SHP77 (cell line): ENCODE measurements around the gene PTPRN2.
A peak's percentile ranks its signal among the peaks of the same experiment; 100 is the strongest.

ENCODE experiments used
- DNase-seq, 2 experiments: peaks; one replicate each; lab custom pipeline; 2025; lab: John Stamatoyannopoulos, UW

PTPRN2 gene

DNA sequence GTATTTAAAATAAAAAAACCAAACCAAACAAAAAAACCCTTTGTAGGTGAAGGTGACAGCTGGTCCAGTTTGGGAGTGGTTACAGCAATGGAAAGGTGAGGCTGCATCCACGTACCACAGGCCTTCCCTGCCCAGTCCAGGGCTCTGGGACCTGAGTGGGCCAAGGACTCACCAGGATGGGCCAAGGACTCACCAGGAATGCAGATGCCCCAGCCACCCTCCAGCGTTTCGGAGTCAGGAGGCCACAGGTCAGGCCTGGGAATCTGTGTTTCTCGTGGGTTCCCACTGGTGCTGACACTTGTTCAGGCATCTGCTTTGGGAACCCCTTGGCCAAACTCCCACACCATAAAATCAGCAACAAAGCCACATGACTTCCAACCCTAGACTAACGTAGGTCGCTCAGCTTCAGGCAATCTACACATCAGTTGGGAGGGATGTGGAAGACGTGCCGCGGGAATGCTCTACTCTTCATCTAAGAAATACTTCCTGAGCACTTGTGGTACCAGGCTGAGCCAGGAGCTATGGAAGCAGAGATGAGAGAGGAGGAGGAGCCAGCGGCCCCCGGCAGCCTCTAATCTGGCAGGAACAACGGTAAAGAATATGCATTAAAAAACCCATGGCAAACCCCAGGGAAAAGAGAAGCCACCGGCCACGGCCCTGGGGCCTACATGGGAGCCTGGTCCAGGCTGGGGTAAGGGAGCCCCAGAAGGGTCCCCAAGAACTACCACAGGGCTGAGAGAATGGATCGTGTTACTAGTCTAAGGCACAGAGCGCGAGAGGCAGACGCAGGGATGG is 473.4 kb downstream of the PTPRN2 start:
- DNase-seq, result no peak

- DNase-seq, result no peak
These were observed 474.1 kb downstream of the PTPRN2 start for GRCh38 chr7:158113321-158114025.

DNA sequence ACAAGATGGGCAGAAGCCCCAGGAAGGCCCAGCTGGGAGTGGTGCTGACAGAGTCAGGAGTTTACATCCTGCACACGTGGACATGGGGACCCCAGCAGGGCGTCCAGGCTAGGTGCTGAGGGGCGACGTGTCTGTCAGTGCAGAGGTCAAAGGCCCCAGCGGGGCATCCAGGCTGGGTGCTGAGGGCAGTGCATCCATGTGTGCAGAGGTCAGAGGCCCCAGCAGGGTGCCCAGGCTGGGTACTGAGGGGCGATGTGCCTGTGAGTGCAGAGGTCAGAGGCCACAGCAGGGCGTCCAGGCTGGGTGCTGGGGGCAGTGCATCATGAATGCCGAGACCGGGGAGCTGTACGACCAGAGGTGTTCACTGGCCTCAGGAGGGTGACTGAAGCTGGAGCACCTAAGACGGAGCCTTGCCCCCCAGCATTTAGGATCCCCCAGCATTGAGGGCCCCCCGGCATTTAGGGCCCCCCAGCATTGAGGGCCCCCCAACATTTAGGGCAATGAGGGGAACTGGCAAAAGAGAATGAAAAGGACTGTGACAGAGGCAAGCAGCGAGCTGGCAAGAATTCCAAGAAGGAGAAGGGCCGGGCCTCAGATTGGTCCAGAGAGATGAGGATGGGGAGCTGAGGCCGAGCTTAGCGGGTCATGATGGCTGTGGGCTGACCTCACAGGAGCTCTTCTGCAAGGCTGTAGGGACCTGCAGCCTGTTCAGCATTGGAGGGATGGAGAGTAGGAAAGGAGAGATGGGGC is 474.9 kb downstream of the PTPRN2 start:
- DNase-seq, result no peak

DNA sequence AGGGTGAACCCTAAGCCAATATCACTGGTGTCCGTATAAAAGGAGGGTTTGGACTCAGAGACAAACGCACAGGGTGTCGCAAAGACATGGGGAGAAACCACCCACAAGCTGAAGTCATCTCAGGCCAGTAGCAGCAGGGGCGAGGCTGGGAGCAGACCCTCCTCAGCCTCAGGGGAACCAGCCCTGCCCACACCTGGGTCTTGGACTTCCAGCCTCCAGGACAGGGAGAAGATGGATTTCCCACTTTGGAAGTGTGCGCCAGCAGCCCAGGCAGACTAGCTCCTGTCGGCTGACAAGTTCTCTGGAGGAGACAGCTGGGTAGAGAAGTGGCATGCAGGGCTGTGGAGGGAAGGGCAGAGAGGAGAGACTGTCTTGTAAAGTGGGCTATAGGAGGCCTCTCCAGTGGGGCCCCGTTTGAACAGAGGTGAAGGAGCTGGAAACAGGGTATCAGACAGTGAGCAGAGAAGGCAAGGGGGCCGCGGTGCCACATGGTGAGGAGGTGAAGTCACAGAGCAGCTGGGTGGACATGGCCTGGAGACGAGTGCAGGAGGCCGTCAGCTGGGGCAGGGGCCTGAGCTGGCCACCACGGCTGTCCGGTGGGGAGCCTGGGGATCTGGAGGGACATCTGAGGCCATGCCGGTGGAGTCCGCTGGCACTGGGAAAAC is 475.6 kb downstream of the PTPRN2 start:
- no peak for DNase-seq

- DNase-seq, result peak; percentile 91 to 95
These were observed 476.4 kb downstream of the PTPRN2 start for GRCh38 chr7:158111049-158111751.

DNA sequence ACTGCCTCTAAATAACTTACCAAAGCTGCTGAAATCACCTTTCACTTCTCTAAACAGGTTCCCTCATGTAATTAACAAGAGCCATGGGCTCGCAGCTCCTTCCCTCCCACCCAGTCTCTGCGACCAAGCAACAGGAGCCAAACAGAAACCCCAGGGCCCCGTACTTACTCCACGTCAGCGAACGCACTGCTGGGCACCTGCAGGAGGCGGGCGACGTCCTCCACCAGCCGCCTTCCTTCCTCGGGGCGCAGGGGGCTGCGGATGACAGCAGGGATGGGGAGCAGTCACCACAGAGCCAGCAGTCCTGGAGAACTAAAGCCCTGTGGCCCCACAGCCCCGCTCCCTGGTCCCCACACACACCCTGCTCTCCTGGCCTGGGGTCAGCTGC is 477.0 kb downstream of the PTPRN2 start:
- DNase-seq, result no peak

DNA sequence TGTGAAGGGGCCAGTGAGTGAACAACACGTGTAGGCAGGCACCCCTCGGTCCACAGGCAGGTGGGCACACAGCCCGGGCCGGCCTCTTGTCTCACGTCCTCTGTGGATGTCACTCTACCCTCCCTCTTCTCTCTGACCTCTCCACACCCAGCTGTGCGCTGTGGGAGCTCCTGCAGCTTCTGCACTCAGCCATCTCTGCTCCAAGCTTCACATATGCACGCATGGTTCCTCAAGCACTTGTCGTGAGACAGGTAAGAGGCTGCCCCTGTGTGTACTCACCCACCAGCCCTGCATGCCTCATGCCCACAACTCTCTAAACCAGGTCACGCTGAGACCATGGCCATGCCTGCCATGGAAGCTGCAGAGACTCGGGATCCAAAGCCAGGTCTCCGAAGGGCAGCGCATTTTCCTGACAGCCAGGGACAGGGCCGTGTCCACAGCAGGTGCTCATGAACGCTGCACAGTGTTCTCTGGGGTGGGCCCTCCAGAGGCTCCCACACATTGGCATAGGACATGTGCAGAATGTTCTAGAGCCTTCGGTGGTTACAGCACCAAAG is 477.5 kb downstream of the PTPRN2 start:
- DNase-seq, result no peak

- peak in 1 of 2 experiments; percentile 4 for DNase-seq
These were observed 478.1 kb downstream of the PTPRN2 start for GRCh38 chr7:158109364-158110033.

DNA sequence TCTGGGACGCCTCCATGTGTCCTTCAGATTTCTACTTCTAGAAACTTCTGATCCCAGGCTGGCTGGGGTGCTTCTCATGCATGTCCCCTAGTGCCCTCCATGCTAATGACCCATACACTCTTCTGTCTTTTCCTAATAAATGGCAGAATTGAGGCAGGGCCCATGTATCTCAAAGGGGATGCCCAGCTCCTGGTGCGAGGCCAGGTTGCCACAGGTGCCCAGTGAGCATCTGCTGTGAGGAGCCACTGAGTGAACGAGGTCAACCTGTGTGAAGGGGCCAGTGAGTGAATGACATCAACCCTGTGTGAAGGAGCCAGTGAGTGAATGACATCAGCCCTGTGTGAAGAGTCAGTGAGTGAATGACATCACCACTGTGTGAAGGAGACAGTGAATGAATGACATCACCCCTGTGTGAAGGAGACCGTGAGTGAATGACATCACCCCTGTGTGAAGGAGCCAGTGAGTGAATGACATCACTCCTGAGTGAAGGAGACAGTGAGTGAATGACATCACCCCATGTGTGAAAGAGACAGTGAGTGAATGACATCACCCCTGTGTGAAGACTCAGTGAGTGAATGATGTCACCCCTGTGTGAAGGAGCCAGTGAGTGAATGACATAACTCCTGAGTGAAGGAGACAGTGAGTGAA is 478.9 kb downstream of the PTPRN2 start:
- peak in 1 of 2 experiments; percentile 1 for DNase-seq

DNA sequence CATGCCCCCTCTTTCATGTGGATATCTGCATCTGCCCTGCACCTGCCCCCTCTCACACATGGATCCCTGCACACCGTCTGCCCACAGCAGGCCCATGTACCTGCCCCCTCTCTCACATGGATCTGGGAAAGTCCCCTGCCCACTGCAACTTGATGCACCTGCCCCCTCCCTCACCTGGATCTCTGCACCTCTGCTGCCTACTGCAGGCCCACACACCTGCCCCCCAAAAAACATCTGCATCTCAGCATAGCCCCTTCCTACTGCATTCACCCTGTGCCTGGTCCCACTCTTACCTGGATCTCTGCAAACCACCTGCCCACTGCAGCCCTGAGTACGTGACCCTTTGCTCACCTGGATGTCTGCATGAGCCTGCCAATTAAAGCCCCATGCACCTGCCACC is 479.8 kb downstream of the PTPRN2 start:
- DNase-seq, result no peak

DNA sequence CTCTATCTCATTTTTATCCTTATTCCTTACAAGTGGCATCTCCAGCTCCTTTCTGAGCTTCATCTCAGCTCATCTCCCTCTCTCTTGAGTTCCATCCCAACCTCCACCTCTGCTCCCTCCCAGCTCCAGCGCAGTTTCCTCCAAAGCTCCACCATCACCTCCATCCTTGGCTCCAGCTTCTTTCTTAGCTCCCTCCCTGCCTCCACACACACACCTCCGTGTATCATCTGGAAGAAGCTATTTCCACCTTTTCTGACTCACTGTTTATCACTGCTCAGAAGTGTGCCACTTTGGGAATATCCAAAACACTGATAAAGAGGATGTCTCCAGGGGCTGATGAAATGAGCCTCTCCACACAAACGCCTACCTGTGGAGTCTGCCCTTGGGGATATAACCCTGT is 481.4 kb downstream of the PTPRN2 start:
- no peak for DNase-seq

- DNase-seq, result no peak
These were observed 484.2 kb downstream of the PTPRN2 start for GRCh38 chr7:158103378-158103777.

- no peak for DNase-seq
These were observed 484.7 kb downstream of the PTPRN2 start for GRCh38 chr7:158102897-158103296.

- no peak for DNase-seq
These were observed 485.7 kb downstream of the PTPRN2 start for GRCh38 chr7:158101821-158102450.

- no peak for DNase-seq
These were observed 489.2 kb downstream of the PTPRN2 start for GRCh38 chr7:158098125-158099030.

GRCh38 chr7:158097453-158098124 is 490.0 kb downstream of the PTPRN2 start:
- no peak for DNase-seq

GRCh38 chr7:158097106-158097452 is 490.5 kb downstream of the PTPRN2 start:
- no peak for DNase-seq

DNA sequence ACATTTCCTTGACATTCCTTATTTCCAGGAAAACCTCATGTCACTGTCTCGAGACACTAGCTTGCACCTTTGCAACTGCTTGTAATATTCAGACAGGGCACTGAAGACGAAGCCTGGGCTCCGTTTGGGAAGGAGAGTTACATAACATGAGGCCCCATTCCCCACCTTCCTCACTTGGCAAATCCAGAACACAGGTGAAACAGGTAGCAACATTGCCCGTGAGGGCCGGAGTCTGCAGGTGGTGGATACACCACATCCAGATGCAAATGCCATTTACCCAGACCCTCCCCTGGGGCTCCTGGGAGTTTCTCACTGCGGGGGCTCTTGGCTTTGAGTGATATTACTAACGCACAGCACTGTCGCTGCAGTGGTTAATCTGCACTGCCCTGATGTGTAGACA is 491.0 kb downstream of the PTPRN2 start:
- no peak for DNase-seq
